ENCODE measurements around the gene CST3. TPM values are rescaled to one million over a fixed set of nuclear protein-coding genes. Genes with fewer than 3 reads are reported as not detected.

Gene CST3
- total RNA-seq, 1 experiment from 2014 or later, result 181 TPM

- TF ChIP-seq, protein P1, sequence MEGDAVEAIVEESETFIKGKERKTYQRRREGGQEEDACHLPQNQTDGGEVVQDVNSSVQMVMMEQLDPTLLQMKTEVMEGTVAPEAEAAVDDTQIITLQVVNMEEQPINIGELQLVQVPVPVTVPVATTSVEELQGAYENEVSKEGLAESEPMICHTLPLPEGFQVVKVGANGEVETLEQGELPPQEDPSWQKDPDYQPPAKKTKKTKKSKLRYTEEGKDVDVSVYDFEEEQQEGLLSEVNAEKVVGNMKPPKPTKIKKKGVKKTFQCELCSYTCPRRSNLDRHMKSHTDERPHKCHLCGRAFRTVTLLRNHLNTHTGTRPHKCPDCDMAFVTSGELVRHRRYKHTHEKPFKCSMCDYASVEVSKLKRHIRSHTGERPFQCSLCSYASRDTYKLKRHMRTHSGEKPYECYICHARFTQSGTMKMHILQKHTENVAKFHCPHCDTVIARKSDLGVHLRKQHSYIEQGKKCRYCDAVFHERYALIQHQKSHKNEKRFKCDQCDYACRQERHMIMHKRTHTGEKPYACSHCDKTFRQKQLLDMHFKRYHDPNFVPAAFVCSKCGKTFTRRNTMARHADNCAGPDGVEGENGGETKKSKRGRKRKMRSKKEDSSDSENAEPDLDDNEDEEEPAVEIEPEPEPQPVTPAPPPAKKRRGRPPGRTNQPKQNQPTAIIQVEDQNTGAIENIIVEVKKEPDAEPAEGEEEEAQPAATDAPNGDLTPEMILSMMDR (IDR thresholded peaks at IDR 0.05 in 2 of 3, conservative IDR thresholded peaks at IDR 0.05 in 1 of 3; ENCODE audit: borderline replicate concordance in 1 of 3, insufficient read depth in 1 of 3, low read depth in 2 of 3, low read length in 2 of 3), result no peak
- TF ChIP-seq, protein P2, sequence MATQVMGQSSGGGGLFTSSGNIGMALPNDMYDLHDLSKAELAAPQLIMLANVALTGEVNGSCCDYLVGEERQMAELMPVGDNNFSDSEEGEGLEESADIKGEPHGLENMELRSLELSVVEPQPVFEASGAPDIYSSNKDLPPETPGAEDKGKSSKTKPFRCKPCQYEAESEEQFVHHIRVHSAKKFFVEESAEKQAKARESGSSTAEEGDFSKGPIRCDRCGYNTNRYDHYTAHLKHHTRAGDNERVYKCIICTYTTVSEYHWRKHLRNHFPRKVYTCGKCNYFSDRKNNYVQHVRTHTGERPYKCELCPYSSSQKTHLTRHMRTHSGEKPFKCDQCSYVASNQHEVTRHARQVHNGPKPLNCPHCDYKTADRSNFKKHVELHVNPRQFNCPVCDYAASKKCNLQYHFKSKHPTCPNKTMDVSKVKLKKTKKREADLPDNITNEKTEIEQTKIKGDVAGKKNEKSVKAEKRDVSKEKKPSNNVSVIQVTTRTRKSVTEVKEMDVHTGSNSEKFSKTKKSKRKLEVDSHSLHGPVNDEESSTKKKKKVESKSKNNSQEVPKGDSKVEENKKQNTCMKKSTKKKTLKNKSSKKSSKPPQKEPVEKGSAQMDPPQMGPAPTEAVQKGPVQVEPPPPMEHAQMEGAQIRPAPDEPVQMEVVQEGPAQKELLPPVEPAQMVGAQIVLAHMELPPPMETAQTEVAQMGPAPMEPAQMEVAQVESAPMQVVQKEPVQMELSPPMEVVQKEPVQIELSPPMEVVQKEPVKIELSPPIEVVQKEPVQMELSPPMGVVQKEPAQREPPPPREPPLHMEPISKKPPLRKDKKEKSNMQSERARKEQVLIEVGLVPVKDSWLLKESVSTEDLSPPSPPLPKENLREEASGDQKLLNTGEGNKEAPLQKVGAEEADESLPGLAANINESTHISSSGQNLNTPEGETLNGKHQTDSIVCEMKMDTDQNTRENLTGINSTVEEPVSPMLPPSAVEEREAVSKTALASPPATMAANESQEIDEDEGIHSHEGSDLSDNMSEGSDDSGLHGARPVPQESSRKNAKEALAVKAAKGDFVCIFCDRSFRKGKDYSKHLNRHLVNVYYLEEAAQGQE (IDR thresholded peaks at IDR 0.05; ENCODE audit: low read depth), result no peak
Measured at GRCh38 chr20:23623666-23624323, 14.0 kb downstream of the CST3 start (continued).

GRCh38 chr20:23622839-23623343 lies 14.9 kb downstream of the CST3 start:
- H3K9ac ChIP-seq (ENCODE audit: low read length), result peak overlapping the region; percentile 66
- TF ChIP-seq CBX3 (IDR thresholded peaks at IDR 0.05; ENCODE audit: low read depth) (peak; percentile 66; the same call in 1 of the 2 replicates), SRF (IDR thresholded peaks at IDR 0.05; ENCODE audit: low read depth) (no peak), ZNF274 (IDR thresholded peaks at IDR 0.05; ENCODE audit: low read depth, low read length) (no peak), FOSL1 (IDR thresholded peaks at IDR 0.05; ENCODE audit: low read depth) (peak; percentile 78), RAD21 (IDR thresholded peaks at IDR 0.05; ENCODE audit: low read depth) (peak; percentile 3; the same call in 1 of the 2 replicates), TCF7L2 (IDR thresholded peaks at IDR 0.05; ENCODE audit: borderline replicate concordance, extremely low read depth, insufficient read depth, insufficient read length) (peak; percentile 11), JUND (IDR thresholded peaks at IDR 0.05) (peak; percentile 71), POLR2AphosphoS5 (IDR thresholded peaks at IDR 0.05; ENCODE audit: low read depth, low read length) (0 out of 2 replicates have a peak, but pooled peaks have one; percentile 27), SP1 (IDR thresholded peaks at IDR 0.05; ENCODE audit: low read depth) (peak; percentile 43; the same call in 1 of the 2 replicates)
- peak overlapping the region; percentile 76 for H2AFZ ChIP-seq (ENCODE audit: low read depth, low read length, poor library complexity, severe bottlenecking)
- H3K4me2 ChIP-seq (ENCODE audit: low read length), result peak overlapping the region; percentile 92
- no peaks in the 10 kb centered on the region for H3K9me2 ChIP-seq (ENCODE audit: insufficient read depth)
- peak; percentile 60 for DNase-seq (ENCODE audit: low read depth, low spot score)
- ChIA-PET CTCF (no interaction called here), RAD21 (ENCODE audit: low non-redundant PET in 1 of 2, low total read pairs in 2 of 2, uncharacterized antibody in 2 of 2, unreplicated experiment in 2 of 2) (interaction anchor here in 1 of 2 experiments (0.7 kb wide), 1 partner anchor 988 kb away, joined by 3 read pairs; no protein-coding TSS in a partner anchor), POLR2A (interaction anchor here (1.1 kb wide), 1 partner anchor 14 kb away, joined by 5 read pairs; the partner anchor contains the start of gene CST3)
- peak; percentile 99 for ATAC-seq
- H3K27me3 ChIP-seq (ENCODE audit: insufficient read depth, low read length), result no peaks in the 10 kb centered on the region
- H3K4me1 ChIP-seq (ENCODE audit: control insufficient read depth in 1 of 2, insufficient read depth in 2 of 2, low read length in 2 of 2), result peaks cover 13 to 33% of the 10 kb centered on the region in 2 experiments
- H3K36me3 ChIP-seq (ENCODE audit: control insufficient read depth in 1 of 2, insufficient read depth in 2 of 2, low read length in 2 of 2), result no peaks in the 10 kb centered on the region
- no peaks in the 10 kb centered on the region for H4K20me1 ChIP-seq (ENCODE audit: insufficient read depth)
- H3K9me3 ChIP-seq (ENCODE audit: control insufficient read depth in 1 of 2, insufficient read depth in 1 of 2, low read depth in 1 of 2, low read length in 2 of 2), result peaks cover 0 to 8% of the 10 kb centered on the region in 2 experiments; a peak in 1 of 4 replicates
- H3K79me2 ChIP-seq (ENCODE audit: insufficient read depth, low read length), result no peaks in the 10 kb centered on the region
- intact Hi-C loops (cut with micrococcal nuclease), result no loop called here
- H3K27ac ChIP-seq (ENCODE audit: low read depth, low read length), result peak overlapping the region; percentile 64
- no TSS peak for BruUV-seq (replicated peaks)
- peak overlapping the region; percentile 39 to 57 for H3K4me3 ChIP-seq (replicated peaks in 1 of 2; ENCODE audit: low read depth in 1 of 2, low read length in 2 of 2)

Data from HCT116 (cell line).